Measurements from ENCODE around the gene HEPN1. TPM values are rescaled to one million over a fixed set of nuclear protein-coding genes. Genes with fewer than 3 reads are reported as not detected.

HEPN1 gene
- total RNA-seq, result not detected in 2 replicates
- polyA plus RNA-seq (2012), result not detected

DNA sequence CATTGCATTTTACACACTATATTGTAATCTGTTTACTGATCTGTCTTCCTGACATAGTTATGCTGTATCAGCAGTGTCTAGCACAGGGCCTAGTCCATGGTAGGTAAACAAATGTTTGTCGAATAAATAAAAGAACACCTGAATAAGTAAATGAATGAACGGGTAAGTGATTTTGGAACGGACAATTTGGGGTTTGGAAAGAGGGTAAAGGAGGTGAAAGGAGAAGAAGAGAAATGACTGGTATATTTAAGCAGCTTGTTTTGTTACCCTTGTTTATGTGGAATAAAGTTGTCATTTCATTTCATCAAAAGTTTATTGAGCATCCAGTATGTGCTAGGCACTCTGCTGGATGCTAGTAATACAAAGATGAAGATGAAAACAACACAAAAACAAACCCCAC, at the start of gene HEPN1:
HEPN1 (plus strand) TSS at position 301 of the 400 bp plus-strand sequence.
- DNase-seq (ENCODE audit: low read depth), result no peak

- DNase-seq (ENCODE audit: low read depth), result no peak
Observed at GRCh38 chr11:124869331-124869730, 49.7 kb upstream of the HEPN1 start.

DNA sequence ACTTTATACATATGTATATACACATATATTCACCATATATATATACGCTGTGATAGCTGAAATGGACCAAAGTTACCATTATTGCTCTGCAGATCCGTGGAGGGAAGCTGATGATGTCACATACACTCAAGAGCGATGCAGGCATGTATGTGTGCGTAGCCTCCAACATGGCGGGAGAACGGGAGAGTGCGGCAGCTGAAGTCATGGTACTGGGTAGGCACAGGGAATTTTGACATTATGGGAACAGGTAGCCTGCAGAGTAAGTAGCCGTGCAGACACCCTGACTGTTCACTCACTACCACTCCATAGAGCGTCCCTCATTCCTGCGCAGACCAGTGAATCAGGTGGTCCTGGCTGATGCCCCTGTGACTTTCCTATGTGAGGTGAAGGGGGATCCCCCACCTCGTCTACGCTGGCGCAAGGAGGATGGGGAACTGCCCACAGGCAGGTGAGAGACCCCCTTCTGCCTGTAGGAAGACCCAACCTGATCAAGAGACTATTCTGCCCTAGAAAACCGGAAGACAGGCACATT, 49.1 kb upstream of the HEPN1 start:
- DNase-seq (ENCODE audit: low read depth), result no peak

GRCh38 chr11:124870430-124870829, 48.6 kb upstream of the HEPN1 start:
- no peak for DNase-seq (ENCODE audit: low read depth)

GRCh38 chr11:124872280-124872679, 46.8 kb upstream of the HEPN1 start:
- DNase-seq (ENCODE audit: low read depth), result no peak

DNA sequence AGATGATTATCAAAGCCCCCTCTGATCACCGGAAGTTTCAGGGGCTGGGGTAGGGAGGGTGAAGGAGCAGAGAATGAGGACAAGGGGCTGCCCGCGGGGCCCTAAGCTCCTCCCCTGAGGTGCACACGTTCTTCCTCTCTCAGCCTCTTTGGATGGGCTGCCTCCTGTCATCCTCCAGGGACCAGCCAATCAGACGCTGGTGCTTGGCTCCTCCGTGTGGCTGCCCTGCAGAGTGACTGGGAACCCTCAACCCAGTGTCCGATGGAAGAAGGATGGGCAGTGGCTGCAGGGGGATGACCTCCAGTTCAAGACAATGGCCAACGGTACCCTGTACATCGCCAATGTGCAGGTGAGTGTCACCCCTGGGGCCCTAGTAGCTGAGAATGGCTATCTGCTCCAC, 46.3 kb upstream of the HEPN1 start:
- no peak for DNase-seq (ENCODE audit: low read depth)

- no peak for DNase-seq (ENCODE audit: low read depth)
Observed at GRCh38 chr11:124873951-124874350, 45.1 kb upstream of the HEPN1 start.

GRCh38 chr11:124874571-124875255, 44.3 kb upstream of the HEPN1 start:
- no peak for DNase-seq (ENCODE audit: low read depth)

GRCh38 chr11:124875401-124875800, 43.6 kb upstream of the HEPN1 start:
- DNase-seq (ENCODE audit: low read depth), result no peak

GRCh38 chr11:124875943-124876817, 42.9 kb upstream of the HEPN1 start:
- DNase-seq (ENCODE audit: low read depth), result peak; percentile 93

DNA sequence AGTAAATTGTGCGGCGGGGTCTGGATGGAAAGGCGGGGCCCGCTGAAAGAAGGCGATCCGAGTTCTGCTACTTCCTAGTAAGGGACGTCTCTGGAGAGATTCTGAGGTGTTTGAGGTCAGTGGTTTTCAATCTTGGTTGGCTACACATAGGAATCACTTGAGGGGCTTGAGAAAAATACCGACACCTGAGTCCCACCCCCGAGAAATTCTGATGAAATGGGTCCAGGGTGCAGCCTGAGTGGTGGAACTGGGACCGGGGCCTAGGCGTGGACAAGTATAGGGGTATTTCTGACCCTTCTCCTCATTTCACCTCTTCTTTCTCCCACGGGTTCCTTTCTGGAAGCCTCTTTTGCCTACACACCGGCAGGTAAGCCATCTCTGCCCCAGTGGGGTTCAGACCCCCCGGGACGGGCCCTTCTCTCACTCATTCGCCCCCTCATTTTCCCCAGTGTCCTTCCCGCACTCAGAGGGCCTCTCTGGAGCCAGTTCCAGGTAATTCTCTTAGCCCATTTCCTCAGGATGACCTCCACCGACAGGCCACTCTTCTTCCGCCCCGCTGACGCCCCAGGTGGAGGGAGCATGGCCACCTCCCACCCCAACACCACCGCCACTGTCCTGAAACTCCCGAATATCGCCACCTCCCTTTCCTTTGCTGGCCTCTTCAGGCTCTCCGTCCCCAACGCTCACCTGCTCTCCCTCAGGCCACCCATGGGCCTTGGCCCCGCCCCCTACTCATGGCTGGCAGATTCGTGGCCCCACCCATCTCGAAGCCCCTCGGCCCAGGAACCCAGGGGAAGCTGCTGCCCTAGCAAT, 42.0 kb upstream of the HEPN1 start:
- DNase-seq (ENCODE audit: low read depth), result no peak

- no peak for DNase-seq (ENCODE audit: low read depth)
Observed at GRCh38 chr11:124877631-124877909, 41.5 kb upstream of the HEPN1 start.

DNA sequence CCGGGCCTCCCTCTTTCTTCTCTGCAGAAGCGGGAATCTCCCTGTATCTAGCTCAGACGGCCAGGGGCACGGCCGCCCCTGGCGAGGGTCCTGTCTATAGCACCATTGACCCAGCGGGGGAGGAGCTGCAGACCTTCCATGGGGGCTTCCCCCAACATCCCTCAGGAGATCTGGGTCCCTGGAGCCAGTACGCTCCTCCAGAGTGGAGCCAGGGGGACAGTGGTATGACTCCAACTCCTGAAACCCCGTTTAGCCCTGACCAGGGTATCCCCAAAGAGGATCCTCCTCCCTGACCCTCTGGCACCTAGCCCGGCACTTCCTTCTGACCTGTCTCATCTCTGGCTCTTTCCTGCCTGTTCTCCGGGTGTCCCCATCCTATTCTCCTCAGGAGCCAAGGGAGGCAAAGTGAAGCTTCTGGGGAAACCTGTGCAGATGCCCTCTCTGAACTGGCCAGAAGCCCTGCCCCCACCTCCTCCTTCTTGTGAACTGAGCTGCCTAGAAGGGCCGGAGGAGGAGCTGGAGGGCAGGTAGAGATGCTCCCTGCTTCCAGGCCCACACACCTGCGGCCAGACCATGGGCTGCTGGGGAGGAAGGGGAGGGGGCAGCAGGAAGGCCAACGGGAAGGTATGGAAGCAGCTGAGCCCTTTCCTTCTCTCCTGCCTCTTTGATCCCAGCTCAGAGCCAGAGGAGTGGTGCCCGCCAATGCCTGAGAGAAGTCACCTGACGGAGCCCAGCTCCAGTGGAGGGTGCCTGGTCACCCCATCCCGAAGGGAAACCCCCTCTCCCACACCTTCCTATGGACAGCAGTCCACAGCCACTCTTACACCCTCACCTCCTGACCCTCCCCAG, 40.9 kb upstream of the HEPN1 start:
- no peak for DNase-seq (ENCODE audit: low read depth)

GRCh38 chr11:124878759-124879492, 40.1 kb upstream of the HEPN1 start:
- DNase-seq (ENCODE audit: low read depth), result no peak

DNA sequence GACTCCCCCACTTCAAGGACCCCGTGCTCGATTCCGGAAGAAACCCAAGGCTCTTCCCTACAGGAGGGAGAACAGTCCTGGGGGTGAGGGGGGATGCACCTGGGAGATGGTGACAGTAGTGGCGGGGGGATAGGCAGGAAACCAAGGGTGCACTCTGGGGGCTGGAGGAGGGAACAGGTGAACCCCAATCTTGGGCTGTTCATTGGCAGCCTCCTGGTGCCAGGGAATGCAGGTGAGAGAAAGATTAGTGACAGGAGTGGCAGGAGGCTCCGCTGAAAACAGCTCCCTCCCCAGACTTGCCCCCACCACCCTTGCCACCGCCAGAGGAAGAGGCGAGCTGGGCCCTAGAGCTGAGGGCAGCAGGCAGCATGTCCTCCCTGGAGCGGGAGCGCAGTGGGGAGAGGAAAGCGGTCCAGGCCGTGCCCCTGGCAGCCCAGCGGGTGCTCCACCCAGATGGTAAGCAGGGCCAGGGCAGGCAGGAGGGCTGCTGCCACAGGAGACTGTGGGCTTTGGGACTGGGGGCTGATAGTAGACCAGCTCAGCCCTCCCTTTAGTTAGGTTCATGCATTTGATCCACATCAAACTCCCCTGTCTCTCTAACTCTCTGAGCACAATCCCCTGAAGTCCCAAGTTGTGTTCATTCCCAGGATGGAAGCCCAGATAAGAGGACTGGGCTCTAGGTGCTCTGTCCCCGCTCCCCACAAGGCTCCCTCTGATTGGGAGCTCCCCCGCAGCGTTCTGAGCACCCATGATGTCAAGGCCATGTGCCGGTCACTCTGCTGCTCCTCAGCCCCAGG, 39.4 kb upstream of the HEPN1 start:
- no peak for DNase-seq (ENCODE audit: low read depth)

GRCh38 chr11:124880290-124880611, 38.8 kb upstream of the HEPN1 start:
- no peak for DNase-seq (ENCODE audit: low read depth)

- no peak for DNase-seq (ENCODE audit: low read depth)
Observed at GRCh38 chr11:124880958-124881357, 38.1 kb upstream of the HEPN1 start.

- peak; percentile 67 for DNase-seq (ENCODE audit: low read depth)
Observed at GRCh38 chr11:124882339-124883071, 36.5 kb upstream of the HEPN1 start.

DNA sequence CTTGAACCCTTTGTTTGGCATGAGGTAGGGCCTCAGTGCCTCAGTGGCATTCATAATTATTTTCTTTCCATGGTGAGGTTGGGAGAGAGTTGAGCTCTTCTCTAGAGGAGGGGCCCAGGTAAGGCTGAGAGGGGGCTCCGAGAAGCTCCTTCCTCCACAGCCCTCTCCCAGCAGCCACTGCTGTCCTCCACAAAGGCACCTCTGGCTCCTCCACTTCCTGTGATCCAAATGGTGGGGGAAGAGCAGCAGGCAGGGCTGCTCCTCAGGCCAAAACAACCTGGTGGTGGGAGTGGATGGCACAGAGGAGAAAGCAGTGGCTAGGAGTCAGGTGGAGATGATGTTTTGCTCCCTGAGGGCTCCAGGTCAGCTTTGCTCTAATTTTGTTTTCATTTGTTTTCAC, 34.7 kb upstream of the HEPN1 start:
- no peak for DNase-seq (ENCODE audit: low read depth)
